Suppressor macrophage treated with lipopolysaccharide for 1 hour (primary cell): ENCODE measurements around the gene LAPTM5.
"Not testable (repeated sequence)": the region's sequence is repeated elsewhere in the genome, so short reads cannot be mapped to it uniquely, and the experiment has no call there.

Source experiments
- DNase-seq, 3 donors: peaks; one replicate each; pipeline ENCODE4 v3.0.0-alpha.2; 2020 to 2022

LAPTM5 gene

GRCh38 chr1:30768830-30769718 lies 11.5 kb upstream of the LAPTM5 start:
- peak; percentile 42 to 65 (median 60) for DNase-seq

- no peak for DNase-seq
Observed at GRCh38 chr1:30768159-30768829, 10.7 kb upstream of the LAPTM5 start.

GRCh38 chr1:30766948-30767347 lies 9.4 kb upstream of the LAPTM5 start:
- DNase-seq = not testable (repeated sequence)

DNA sequence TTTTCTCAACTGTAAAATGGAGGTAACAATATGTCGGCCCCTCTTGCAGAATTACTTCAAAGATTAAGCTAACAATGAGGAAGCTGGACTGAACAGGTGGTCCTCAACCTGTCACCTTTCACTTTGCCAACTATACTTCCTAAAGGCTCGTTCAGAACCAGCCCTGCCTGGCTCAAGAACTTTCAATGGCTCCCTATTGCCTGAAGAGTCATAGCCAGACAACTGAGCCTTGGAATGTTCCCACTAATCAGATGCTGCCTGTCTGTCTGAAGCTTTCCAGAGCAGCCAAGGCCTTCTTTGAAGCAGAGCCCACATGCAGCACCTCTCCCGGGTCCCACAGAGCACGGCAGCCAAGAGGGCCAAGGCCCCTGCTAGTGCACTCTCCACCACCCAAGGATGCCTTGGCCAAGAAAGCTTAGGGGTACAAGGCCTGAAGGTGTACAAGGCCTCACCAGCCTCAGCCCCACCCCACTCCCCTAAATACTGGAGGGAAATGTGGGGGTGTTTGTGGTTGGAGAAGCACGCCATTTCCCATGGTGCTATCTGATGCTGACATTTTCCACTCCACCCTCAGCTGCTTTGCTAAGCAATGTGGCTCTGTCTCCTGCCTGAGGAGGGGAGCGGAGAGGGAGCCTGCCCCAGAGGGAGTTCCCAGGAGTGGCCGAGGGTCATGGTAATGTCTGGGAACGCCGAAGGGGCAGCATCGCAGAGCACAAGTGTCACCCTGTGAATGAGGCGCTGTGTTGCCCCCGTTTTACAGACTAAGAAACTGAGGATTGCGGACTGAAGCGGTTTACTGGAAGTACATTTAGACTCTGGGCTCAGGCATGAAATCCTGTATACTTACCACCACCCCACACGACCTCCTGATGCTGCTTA lies 8.2 kb upstream of the LAPTM5 start:
- DNase-seq = no peak

GRCh38 chr1:30764939-30765555 lies 7.5 kb upstream of the LAPTM5 start:
- no peak for DNase-seq

DNA sequence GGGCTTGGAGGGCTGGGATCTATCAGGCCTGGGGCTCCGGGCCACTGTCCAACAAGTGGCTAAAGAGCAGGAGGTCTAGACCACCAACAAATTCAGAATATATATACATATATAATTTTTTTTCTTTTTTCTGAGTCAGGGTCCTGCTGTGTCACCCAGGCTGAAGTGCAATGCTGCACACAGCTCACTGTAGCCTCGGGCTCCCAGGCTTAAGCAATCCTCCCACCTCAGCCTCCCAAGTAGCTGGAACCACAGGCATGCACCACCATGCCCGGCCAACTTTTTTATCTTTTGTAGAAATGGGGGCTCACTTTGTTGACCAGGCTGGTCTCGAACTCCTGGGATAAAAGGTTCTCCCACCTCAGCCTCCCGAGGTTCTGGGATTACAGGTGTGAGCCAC lies 6.8 kb upstream of the LAPTM5 start:
- no peak for DNase-seq

GRCh38 chr1:30763651-30764248 lies 6.2 kb upstream of the LAPTM5 start:
- DNase-seq = peak in 1 of 3 donors; percentile 45

- peak in 2 of 3 donors; percentile 41 to 58 for DNase-seq
Observed at GRCh38 chr1:30762930-30763650, 5.5 kb upstream of the LAPTM5 start.

- peak in 2 of 3 donors; percentile 53 to 55 for DNase-seq
Observed at GRCh38 chr1:30762152-30762929, 4.8 kb upstream of the LAPTM5 start.

- peak in 2 of 3 donors; percentile 43 to 54 for DNase-seq
Observed at GRCh38 chr1:30761381-30762151, 4.0 kb upstream of the LAPTM5 start.

DNA sequence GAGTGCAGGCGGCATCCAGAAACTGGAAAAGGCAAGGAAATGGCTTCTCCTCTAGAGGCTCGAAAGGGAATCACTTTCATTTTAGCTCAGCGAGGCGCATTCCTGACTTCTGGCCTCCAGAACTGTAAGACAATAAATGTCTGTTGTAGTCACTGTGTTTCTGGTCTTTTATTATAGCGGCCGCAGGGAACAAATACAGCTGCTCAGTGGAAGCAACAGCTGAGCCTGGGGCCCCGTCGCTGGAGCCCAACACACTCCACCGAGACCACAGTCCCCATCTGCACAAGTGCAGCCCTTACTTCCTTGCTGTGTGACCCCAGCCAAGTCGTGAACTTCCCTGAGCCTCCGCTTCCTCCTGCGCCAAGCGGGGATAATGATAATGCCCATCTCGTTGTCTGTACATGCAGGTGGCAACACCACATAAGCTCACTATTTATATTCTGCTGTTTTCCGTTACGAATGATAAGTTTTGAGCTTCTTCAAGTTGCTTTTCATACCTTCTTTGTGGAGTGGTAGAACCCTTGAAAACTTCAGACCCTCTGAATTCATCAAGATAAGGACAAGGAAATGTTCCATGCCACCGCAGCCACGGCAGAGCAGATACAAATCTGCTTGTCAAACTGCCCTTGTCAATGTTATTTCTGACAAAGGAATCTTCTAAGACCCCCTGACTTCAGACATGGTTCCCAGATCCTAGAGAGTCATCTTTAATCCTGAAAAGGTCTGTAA lies 3.2 kb upstream of the LAPTM5 start:
- DNase-seq = no peak

DNA sequence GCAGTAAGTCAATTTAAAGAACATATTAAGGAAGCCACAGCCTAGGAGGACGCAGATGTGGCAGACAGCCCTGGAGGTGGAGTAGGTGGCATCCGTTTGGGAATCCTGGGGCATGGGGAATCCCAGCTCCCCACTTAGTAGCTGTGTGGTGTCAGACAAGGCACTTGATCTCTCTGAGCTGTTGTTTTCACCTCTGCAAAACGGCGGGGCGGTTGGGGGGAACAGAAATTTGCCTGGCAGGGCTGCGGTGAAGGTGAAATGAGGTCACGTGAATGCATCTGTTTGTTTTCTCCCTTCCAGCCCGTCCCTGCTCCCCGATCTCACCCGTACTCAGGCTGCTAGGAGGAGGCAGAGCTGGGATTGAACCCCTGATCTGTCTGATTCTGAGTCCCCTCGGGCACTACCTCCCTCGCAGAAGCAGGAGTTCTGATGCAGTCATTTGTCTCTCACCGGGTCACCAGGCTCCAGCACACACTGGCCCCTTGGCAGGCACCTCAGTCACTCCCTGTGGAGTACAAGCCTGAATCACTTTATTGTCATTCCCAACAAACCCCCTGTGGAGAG lies 2.2 kb upstream of the LAPTM5 start:
- no peak for DNase-seq

- peak in 2 of 3 donors; percentile 48 to 58 for DNase-seq
Observed at GRCh38 chr1:30758785-30759380, 1.3 kb upstream of the LAPTM5 start.

GRCh38 chr1:30758121-30758688 lies 631 bp upstream of the LAPTM5 start:
- DNase-seq = no peak

- peak; percentile 93 to 96 (median 95) for DNase-seq
Observed at GRCh38 chr1:30756545-30757351, 826 bp downstream of the LAPTM5 start.

DNA sequence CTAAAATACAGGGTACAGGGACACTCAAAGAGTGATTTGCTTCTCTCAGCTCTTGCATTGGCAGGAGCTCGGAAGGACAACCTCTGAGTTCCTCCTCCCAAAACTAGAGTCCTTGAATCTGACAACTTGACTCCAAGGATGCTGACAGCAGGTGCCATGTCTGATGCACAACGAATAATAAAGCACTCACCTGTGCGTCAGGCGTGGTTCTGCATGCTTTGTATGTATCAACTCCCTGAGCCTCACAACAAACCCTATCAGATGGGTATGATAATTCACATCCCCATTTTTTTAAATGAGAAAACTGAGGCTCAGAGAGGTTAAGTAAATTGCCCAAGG lies 1.4 kb downstream of the LAPTM5 start:
- no peak for DNase-seq

DNA sequence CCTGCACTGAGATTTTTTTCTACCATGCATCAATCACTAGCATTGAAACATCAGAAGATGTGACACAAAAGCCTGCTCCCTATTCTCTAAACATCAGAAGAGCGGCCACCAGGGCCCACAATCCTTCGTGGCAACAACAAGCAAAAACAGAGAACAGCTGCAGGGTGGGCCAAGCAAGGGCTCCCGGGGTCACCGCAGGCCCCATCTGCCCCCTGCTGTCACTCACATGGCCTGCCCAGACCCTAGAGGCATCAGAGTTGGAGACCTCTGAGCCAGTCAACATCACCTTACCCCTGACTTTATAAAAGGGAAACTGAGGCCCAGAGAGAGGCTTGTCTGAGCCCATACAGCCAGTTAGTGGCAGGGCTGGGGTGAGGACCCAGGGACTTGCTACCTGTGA lies 1.8 kb downstream of the LAPTM5 start:
- DNase-seq = no peak
